Adrenal gland (tissue), 5 donors: ENCODE measurements around the gene PIN4.

Experiments used
- CTCF ChIP-seq, 6 experiments: fragments of 450-650 bp in 4 of 6; fragments of 200-600 bp in 2 of 6; sonication (generic) in 1 of 6; IDR thresholded peaks; 1 replicate in 5 of 6; 2 replicates in 1 of 6; pipeline versions ENCODE4 v1.5.1 to v1.8.0; 2016 to 2021; ENCODE audit warnings: antibody characterized with exemption in 6 of 6, mild to moderate bottlenecking in 2 of 6, moderate library complexity in 1 of 6
- POLR2A ChIP-seq, 2 donors: fragments of 450-650 bp; IDR thresholded peaks; one replicate each; pipeline ENCODE4 v1.6.1; 2017; ENCODE audit warnings: antibody characterized with exemption in 2 of 2, mild to moderate bottlenecking in 2 of 2, moderate library complexity in 1 of 2
- donor health status: DM: no; HTN: no; CAD: no.

GRCh38 chrX:72133851-72134546 is 47.6 kb upstream of the PIN4 start:
- TF ChIP-seq CTCF (IDR thresholded peaks at IDR 0.05) (no peak), POLR2A (IDR thresholded peaks at IDR 0.05) (no peak)
